Stimulated activated naive B cell treated with anti-CD40 and anti-IgM and Interleukin-4, amounts not matched to agents 10 μg/mL and 1 μg/mL and 100 μg/mL, for 72 hours (primary cell): ENCODE data around the gene OLA1.
A peak's percentile ranks its signal among the peaks of the same experiment; 100 is the strongest.

ENCODE experiments used
- ATAC-seq, 2 donors: fragments of 150-1000 bp; cut with Tn5 transposase; replicated peaks; 2 replicates each; pipeline ENCODE4 v1.10.0; 2021; ENCODE audit warnings: moderate library complexity in 1 of 2
- DNase-seq: peaks from one replicate; pipeline ENCODE4 v3.0.0; 2021
- H3K27ac Mint-ChIP-seq: one replicate; pipeline ENCODE4 v1.8.0; 2022; ENCODE audit warnings: mild to moderate bottlenecking, mixed read lengths
- H3K27me3 Mint-ChIP-seq, 2 donors: one replicate each; pipeline ENCODE4 v1.8.0; 2022; ENCODE audit warnings: mixed read lengths in 2 of 2
- H3K36me3 Mint-ChIP-seq, 2 donors: one replicate each; pipeline ENCODE4 v1.8.0; 2022; ENCODE audit warnings: mixed read lengths in 2 of 2, mild to moderate bottlenecking in 1 of 2
- H3K4me1 Mint-ChIP-seq, 2 donors: one replicate each; pipeline ENCODE4 v1.8.0; 2022; ENCODE audit warnings: mixed read lengths in 2 of 2, mild to moderate bottlenecking in 1 of 2
- H3K4me3 Mint-ChIP-seq, 2 donors: one replicate each; pipeline ENCODE4 v1.8.0; 2022; ENCODE audit warnings: mild to moderate bottlenecking in 2 of 2, mixed read lengths in 2 of 2, moderate library complexity in 1 of 2
- H3K9me3 Mint-ChIP-seq, 2 donors: one replicate each; pipeline ENCODE4 v1.8.0; 2022; ENCODE audit warnings: mixed read lengths in 2 of 2, mild to moderate bottlenecking in 1 of 2

Gene OLA1

DNA sequence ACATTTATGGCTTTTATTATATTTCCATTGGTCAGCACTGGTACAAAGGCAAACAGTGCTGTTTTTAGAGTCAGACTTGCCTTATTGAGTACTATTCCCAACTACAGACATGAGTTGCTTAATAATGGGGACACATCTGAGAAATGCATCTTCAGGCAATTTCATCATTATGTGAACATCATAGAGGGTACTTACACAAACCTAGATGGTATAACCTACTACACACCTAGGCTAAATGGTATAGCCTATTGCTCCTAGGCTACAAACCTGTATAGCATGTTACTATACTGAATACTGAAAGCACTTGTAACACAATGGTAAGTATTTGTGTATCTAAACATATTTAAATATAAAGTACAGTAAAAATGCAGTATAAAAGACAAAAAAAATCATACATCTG, 36.4 kb downstream of the OLA1 start:
- DNase-seq (no peak), ATAC-seq (no peak)
- no peak overlapping the region for H3K4me3 Mint-ChIP-seq
- H3K36me3 Mint-ChIP-seq = peaks cover 7 to 23% of the 10 kb centered on the region in 2 donors
- H3K27me3 Mint-ChIP-seq = no peaks in the 10 kb centered on the region
- H3K9me3 Mint-ChIP-seq = no peaks in the 10 kb centered on the region
- peaks cover 0 to 6% of the 10 kb centered on the region in 2 donors for H3K4me1 Mint-ChIP-seq
- H3K27ac Mint-ChIP-seq = no peak overlapping the region

DNA sequence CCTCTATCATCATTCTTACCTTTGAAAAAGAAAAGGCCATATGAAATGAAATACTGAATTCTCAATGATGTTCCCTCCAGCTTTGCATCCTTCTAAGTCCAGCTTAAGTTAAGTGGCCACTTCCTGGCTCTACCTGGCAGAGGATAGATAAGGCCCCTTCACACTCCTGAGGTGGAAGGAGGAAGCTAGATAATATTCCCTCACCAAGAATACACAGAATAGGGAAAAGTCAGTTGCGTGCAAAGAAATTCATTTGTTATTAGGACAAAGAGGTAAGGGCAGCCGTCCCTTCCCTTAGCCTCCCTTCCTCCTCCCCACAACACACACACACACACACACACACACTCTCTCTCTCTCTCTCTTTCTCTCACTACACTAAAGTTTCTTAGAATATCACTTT, 37.5 kb downstream of the OLA1 start:
- DNase-seq (no peak), ATAC-seq (no peak)
- Mint-ChIP-seq H3K27me3 (no peaks in the 10 kb centered on the region), H3K36me3 (peaks cover 7 to 29% of the 10 kb centered on the region in 2 donors), H3K9me3 (no peaks in the 10 kb centered on the region), H3K27ac (peak overlapping the region; percentile 67), H3K4me3 (no peak overlapping the region), H3K4me1 (peaks cover 0 to 6% of the 10 kb centered on the region in 2 donors)

DNA sequence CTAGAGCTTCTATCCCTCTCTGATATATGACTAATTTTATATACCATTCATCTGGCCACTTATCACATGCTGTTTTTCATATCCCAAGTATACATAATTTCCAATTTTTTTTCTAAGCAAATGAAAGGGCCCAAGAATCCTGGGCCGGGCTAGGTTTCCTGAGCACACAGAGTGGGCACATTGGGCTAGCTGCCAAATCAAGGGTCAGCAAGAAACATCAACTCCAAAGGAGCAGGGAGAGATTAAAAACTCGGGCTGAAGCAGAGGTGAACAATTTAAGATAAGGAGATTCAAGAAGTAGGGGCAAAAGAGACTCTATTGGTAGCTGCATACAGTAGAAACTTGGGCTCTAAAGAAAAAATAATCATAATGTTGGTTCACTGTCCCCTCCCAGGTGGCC, 39.0 kb downstream of the OLA1 start:
- no peaks in the 10 kb centered on the region for H3K27me3 Mint-ChIP-seq
- no peak overlapping the region for H3K27ac Mint-ChIP-seq
- peaks cover 7 to 38% of the 10 kb centered on the region in 2 donors for H3K36me3 Mint-ChIP-seq
- ATAC-seq = no peak
- H3K4me3 Mint-ChIP-seq = no peak overlapping the region
- H3K9me3 Mint-ChIP-seq = no peaks in the 10 kb centered on the region
- no peak for DNase-seq
- peaks cover 0 to 6% of the 10 kb centered on the region in 2 donors for H3K4me1 Mint-ChIP-seq

DNA sequence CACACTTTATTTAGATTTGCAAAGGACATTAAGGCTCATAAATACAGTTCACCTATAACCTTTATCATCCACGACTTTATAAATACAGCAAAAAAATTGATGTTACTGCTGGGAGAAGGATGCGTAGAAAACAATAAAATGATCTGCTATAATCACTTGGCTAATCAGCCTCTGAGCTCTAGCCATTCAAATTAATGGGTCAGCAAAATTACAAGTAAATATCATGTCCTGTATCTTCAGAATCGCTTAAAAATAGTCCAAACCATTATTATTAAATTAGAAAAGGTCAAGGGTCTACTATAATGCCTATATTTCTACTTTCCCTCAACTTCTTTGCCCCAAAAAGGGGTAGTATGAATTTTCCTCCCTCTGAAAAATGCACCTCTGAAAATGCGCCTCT, 40.3 kb downstream of the OLA1 start:
- Mint-ChIP-seq H3K9me3 (no peaks in the 10 kb centered on the region), H3K4me1 (peaks cover 0 to 6% of the 10 kb centered on the region in 2 donors), H3K27me3 (no peaks in the 10 kb centered on the region), H3K27ac (no peak overlapping the region), H3K4me3 (no peak overlapping the region), H3K36me3 (peaks cover 7 to 40% of the 10 kb centered on the region in 2 donors)
- no peak for DNase-seq
- ATAC-seq = no peak

- ATAC-seq (no peak), DNase-seq (no peak)
- Mint-ChIP-seq H3K27ac (no peak overlapping the region), H3K27me3 (no peaks in the 10 kb centered on the region), H3K4me3 (no peak overlapping the region), H3K9me3 (no peaks in the 10 kb centered on the region), H3K4me1 (peaks cover 0 to 4% of the 10 kb centered on the region in 2 donors), H3K36me3 (peaks cover 12 to 32% of the 10 kb centered on the region in 2 donors)
These were observed 42.8 kb downstream of the OLA1 start for GRCh38 chr2:174205562-174205961.

- no peak overlapping the region for H3K27ac Mint-ChIP-seq
- peaks cover 4 to 19% of the 10 kb centered on the region in 2 donors for H3K36me3 Mint-ChIP-seq
- no peak overlapping the region for H3K4me3 Mint-ChIP-seq
These were observed 46.1 kb downstream of the OLA1 start for GRCh38 chr2:174202188-174202587.

GRCh38 chr2:174198846-174199564, 49.3 kb downstream of the OLA1 start:
- no peaks in the 10 kb centered on the region for H3K9me3 Mint-ChIP-seq
- H3K4me3 Mint-ChIP-seq = no peak overlapping the region
- peaks cover 6% of the 10 kb centered on the region in 2 donors for H3K36me3 Mint-ChIP-seq
- ATAC-seq = no peak
- no peaks in the 10 kb centered on the region for H3K27me3 Mint-ChIP-seq
- H3K4me1 Mint-ChIP-seq = peaks cover 0 to 4% of the 10 kb centered on the region in 2 donors
- H3K27ac Mint-ChIP-seq = no peak overlapping the region
- DNase-seq = no peak

More at GRCh38 chr2:174202188-174202587, 46.1 kb downstream of the OLA1 start:
- H3K4me1 Mint-ChIP-seq = no peaks in the 10 kb centered on the region
- H3K9me3 Mint-ChIP-seq = no peaks in the 10 kb centered on the region
- no peak for ATAC-seq
- no peaks in the 10 kb centered on the region for H3K27me3 Mint-ChIP-seq
- no peak for DNase-seq

DNA sequence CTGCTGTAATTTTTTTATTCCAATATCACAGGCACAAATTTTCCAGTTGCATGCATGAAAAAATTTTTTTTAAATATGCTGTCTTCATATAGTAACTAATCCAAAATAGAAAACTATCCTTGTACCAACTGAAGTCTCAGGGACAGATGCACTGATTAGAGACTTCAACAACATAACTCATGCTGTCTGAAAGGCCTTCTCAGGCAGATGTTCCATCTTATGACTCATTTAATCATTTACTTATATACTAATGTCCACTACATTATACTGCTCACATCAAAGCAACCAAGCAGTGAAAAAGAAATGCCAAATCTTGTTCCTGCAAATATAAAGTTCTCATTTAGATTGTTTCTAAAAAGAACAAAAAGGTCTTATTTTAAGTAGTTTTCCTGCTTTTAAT, 53.1 kb downstream of the OLA1 start:
- no peaks in the 10 kb centered on the region for H3K9me3 Mint-ChIP-seq
- H3K4me1 Mint-ChIP-seq = peaks cover 0 to 6% of the 10 kb centered on the region in 2 donors
- DNase-seq = no peak
- no peak overlapping the region for H3K4me3 Mint-ChIP-seq
- H3K36me3 Mint-ChIP-seq = peaks cover 4 to 8% of the 10 kb centered on the region in 2 donors
- H3K27me3 Mint-ChIP-seq = no peaks in the 10 kb centered on the region
- ATAC-seq = no peak
- H3K27ac Mint-ChIP-seq = no peak overlapping the region

GRCh38 chr2:174193737-174194136, 54.6 kb downstream of the OLA1 start:
- H3K27me3 Mint-ChIP-seq = no peaks in the 10 kb centered on the region
- DNase-seq = no peak
- H3K36me3 Mint-ChIP-seq = peaks cover 4 to 13% of the 10 kb centered on the region in 2 donors
- no peak overlapping the region for H3K27ac Mint-ChIP-seq
- no peaks in the 10 kb centered on the region for H3K9me3 Mint-ChIP-seq
- peaks cover 0 to 6% of the 10 kb centered on the region in 2 donors for H3K4me1 Mint-ChIP-seq
- H3K4me3 Mint-ChIP-seq = no peak overlapping the region
- no peak for ATAC-seq

- ATAC-seq (no peak), DNase-seq (no peak)
- no peak overlapping the region for H3K4me3 Mint-ChIP-seq
- H3K36me3 Mint-ChIP-seq = peaks cover 9 to 17% of the 10 kb centered on the region in 2 donors
- H3K9me3 Mint-ChIP-seq = no peaks in the 10 kb centered on the region
- H3K27ac Mint-ChIP-seq = no peak overlapping the region
- peaks cover 0 to 6% of the 10 kb centered on the region in 2 donors for H3K4me1 Mint-ChIP-seq
- H3K27me3 Mint-ChIP-seq = no peaks in the 10 kb centered on the region
These were observed 55.7 kb downstream of the OLA1 start for GRCh38 chr2:174192664-174193063.

DNA sequence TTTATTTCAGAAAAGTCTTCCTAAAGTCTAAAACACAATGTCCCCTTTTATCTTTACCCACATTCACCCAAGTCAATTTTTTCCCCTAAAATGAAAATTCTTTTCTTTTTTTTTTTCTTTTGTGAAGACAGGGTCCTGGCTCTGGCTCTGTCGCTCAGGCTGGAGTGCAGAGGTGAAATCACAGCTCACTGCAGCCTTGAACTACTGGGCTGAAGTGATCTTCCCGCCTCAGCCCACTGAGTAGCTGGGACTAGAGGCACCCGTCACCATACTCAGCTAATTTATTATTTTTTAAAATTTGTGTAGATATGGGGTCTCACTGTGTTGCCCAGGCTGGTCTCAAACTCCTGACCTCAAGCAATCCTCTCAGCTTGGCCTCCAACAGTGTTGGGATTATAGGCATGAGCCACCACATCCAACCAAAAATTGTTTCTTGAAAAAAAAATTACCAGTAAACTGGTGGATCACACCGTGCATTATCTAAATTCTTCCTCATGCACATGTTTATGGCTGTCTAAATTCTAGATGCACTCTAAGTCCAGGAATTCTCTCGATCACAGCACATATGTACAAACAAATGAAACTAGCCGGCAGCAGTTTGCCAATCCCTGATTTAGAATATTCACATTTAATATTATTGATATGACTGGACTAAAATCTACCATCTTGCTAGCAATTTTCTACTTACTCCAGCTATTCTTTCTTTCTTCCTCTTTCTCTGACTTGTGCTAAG, 56.8 kb downstream of the OLA1 start:
- H3K36me3 Mint-ChIP-seq = peaks cover 15 to 26% of the 10 kb centered on the region in 2 donors
- H3K4me3 Mint-ChIP-seq = no peak overlapping the region
- peaks cover 0 to 10% of the 10 kb centered on the region in 2 donors for H3K4me1 Mint-ChIP-seq
- H3K27me3 Mint-ChIP-seq = no peaks in the 10 kb centered on the region
- no peaks in the 10 kb centered on the region for H3K9me3 Mint-ChIP-seq
- DNase-seq = no peak
- H3K27ac Mint-ChIP-seq = no peak overlapping the region
- ATAC-seq = no peak

DNA sequence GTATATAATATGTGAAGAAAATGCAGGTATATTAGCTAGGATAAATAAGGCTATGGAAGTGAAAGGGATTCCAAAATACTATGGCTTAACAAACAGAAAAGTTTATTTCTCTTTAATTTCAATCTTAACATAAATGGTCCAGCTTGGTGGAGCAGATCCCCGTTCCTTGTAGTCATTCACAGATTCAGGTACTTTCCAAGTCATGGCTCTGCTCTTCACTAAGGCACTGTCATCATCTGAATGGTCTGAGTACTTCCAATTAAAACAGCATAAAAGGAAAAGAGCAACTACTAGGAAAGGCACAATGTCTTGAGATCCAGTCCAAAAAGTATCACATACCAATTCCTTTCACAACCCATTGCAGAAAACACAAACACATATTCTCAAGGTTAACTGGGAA, 63.4 kb downstream of the OLA1 start:
- Mint-ChIP-seq H3K36me3 (peaks cover 23 to 52% of the 10 kb centered on the region in 2 donors), H3K4me3 (no peak overlapping the region), H3K4me1 (peaks cover 15 to 35% of the 10 kb centered on the region in 2 donors), H3K9me3 (no peaks in the 10 kb centered on the region), H3K27ac (no peak overlapping the region), H3K27me3 (no peaks in the 10 kb centered on the region)
- DNase-seq = no peak
- peak; percentile 58 to 72 for ATAC-seq

DNA sequence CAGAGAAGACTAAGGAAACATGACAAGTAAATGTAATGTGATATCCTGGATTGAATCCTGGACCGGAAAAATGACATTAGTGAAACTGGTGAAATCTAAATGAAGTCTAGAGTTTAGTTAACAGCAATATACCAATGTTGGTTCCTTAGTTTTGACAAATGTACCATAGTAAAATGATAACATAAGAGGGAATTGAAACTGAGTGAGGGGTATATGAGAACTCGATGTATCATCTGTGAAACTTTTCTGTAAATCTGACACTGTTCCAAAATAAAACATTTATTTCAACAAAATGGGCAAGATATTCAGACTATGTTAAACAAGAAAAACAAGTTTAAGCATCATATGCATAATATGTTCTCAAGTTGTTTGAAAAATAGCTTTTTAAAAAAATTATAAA, 63.8 kb downstream of the OLA1 start:
- peaks cover 15 to 35% of the 10 kb centered on the region in 2 donors for H3K4me1 Mint-ChIP-seq
- H3K9me3 Mint-ChIP-seq = no peaks in the 10 kb centered on the region
- no peaks in the 10 kb centered on the region for H3K27me3 Mint-ChIP-seq
- no peak overlapping the region for H3K4me3 Mint-ChIP-seq
- no peak for DNase-seq
- H3K27ac Mint-ChIP-seq = no peak overlapping the region
- H3K36me3 Mint-ChIP-seq = peaks cover 23 to 50% of the 10 kb centered on the region in 2 donors
- ATAC-seq = peak; percentile 55 to 66

GRCh38 chr2:174183076-174183475, 65.3 kb downstream of the OLA1 start:
- DNase-seq (no peak), ATAC-seq (no peak)
- H3K27ac Mint-ChIP-seq = no peak overlapping the region
- H3K36me3 Mint-ChIP-seq = peaks cover 22 to 47% of the 10 kb centered on the region in 2 donors
- H3K4me1 Mint-ChIP-seq = peaks cover 15 to 35% of the 10 kb centered on the region in 2 donors
- H3K4me3 Mint-ChIP-seq = no peak overlapping the region
- H3K27me3 Mint-ChIP-seq = no peaks in the 10 kb centered on the region
- H3K9me3 Mint-ChIP-seq = no peaks in the 10 kb centered on the region

GRCh38 chr2:174181368-174181767, 67.0 kb downstream of the OLA1 start:
- Mint-ChIP-seq H3K4me3 (no peak overlapping the region), H3K9me3 (no peaks in the 10 kb centered on the region), H3K27me3 (no peaks in the 10 kb centered on the region), H3K4me1 (peaks cover 15 to 29% of the 10 kb centered on the region in 2 donors), H3K27ac (no peak overlapping the region), H3K36me3 (peaks cover 15 to 37% of the 10 kb centered on the region in 2 donors)
- no peak for DNase-seq
- ATAC-seq = no peak
